Esophagus squamous epithelium (tissue), 5 donors: ENCODE data around the gene SHKBP1. TPM values are rescaled to one million over a fixed set of nuclear protein-coding genes. Genes with fewer than 3 reads are reported as not detected.

ENCODE experiments used
- DNase-seq: peaks from one replicate; lab custom pipeline; 2025; lab: John Stamatoyannopoulos, UW
- H3K27ac ChIP-seq, 4 donors: fragments of 200-600 bp; sonication (generic); one replicate each; pipeline ENCODE4 v1.5.1; 2016 to 2019; ENCODE audit warnings: mild to moderate bottlenecking in 1 of 4
- H3K27me3 ChIP-seq, 4 donors: fragments of 200-600 bp; sonication (generic); 1 replicate in 3 of 4; 2 replicates in 1 of 4; pipeline versions ENCODE4 v1.5.1 to v1.6.0; 2017 to 2021; ENCODE audit warnings: antibody characterized with exemption in 1 of 4
- H3K36me3 ChIP-seq, 3 donors: fragments of 200-600 bp; sonication (generic); one replicate each; pipeline ENCODE4 v1.5.1; 2016 to 2019
- H3K4me1 ChIP-seq, 3 donors: fragments of 200-600 bp; sonication (generic); one replicate each; pipeline ENCODE4 v1.5.1; 2017 to 2019
- H3K4me3 ChIP-seq, 4 donors: fragments of 200-600 bp; sonication (generic); 1 replicate in 3 of 4; 2 replicates in 1 of 4; pipeline ENCODE4 v1.5.1; 2016 to 2019; ENCODE audit warnings: mild to moderate bottlenecking in 2 of 4, moderate library complexity in 1 of 4
- H3K9me3 ChIP-seq, 3 donors: fragments of 200-600 bp; sonication (generic); one replicate each; pipeline ENCODE4 v1.5.1; 2016 to 2019
- CTCF ChIP-seq, 6 experiments: fragments of 450-650 bp in 4 of 6; fragments of 200-600 bp in 2 of 6; sonication (generic) in 2 of 6; IDR thresholded peaks; one replicate each; pipeline ENCODE4 v1.5.1; 2016 to 2019; ENCODE audit warnings: antibody characterized with exemption in 6 of 6, mild to moderate bottlenecking in 4 of 6, moderate library complexity in 4 of 6
- POLR2A ChIP-seq, 4 donors: fragments of 450-650 bp; IDR thresholded peaks; one replicate each; pipeline ENCODE4 v1.6.1; 2017; ENCODE audit warnings: antibody characterized with exemption in 4 of 4, mild to moderate bottlenecking in 4 of 4, moderate library complexity in 3 of 4
- WGBS, 2 donors: methylation state at CpG; one replicate each; pipeline ENCODE4 v1.1.5; 2018; 5-methylcytosine and 5-hydroxymethylcytosine counted together
- intact Hi-C: fragments of 100-400 bp; cut with DNase I; formaldehyde crosslinking; loops from one replicate; pipeline ENCODE4 v1.15.0; 2022
- total RNA-seq, 4 donors: library from RNA; depleted of rRNA; stranded (reverse); fragments of >200 nt; gene quantifications; one replicate each; pipeline ENCODE4 v1.1.0, GENCODE V29; 2016
- donor health status: DM: yes; HTN: yes; CAD: no.

Gene SHKBP1
- total RNA-seq, 4 donors from 2014 or later, result 42.3 to 77.9 (median 49.8) TPM

GRCh38 chr19:40549007-40549708, 27.5 kb upstream of the SHKBP1 start:
- H3K27ac ChIP-seq, result no peak overlapping the region
- 10 to 14% methylated on average over 14 to 18 of the region's 43 CpGs for WGBS, 2 donors
- H3K4me3 ChIP-seq, result no peak overlapping the region
- no peak for DNase-seq
- peaks cover 0 to 56% (median 0%) of the 10 kb centered on the region in 4 donors for H3K27me3 ChIP-seq
- intact Hi-C loops, result no loop called here
- no peaks in the 10 kb centered on the region for H3K9me3 ChIP-seq
- peaks cover 3 to 11% (median 6%) of the 10 kb centered on the region in 3 donors for H3K4me1 ChIP-seq
- TF ChIP-seq POLR2A (IDR thresholded peaks at IDR 0.05) (no peak), CTCF (IDR thresholded peaks at IDR 0.05) (peak in 5 of 6 experiments; percentile 12 to 50 (median 29))
- H3K36me3 ChIP-seq, result no peaks in the 10 kb centered on the region

- 67 to 72% methylated on average over 2 to 3 of the region's 4 CpGs for WGBS, 2 donors
- Histone ChIP-seq H3K36me3 (no peaks in the 10 kb centered on the region), H3K4me1 (peaks cover 3 to 14% (median 10%) of the 10 kb centered on the region in 3 donors), H3K9me3 (no peaks in the 10 kb centered on the region), H3K4me3 (no peak overlapping the region), H3K27ac (no peak overlapping the region), H3K27me3 (peaks cover 0 to 74% (median 0%) of the 10 kb centered on the region in 4 donors)
- intact Hi-C loops, result loop anchor here (5.0 kb wide), 1 partner anchor 86 kb away; no protein-coding TSS in a partner anchor
- TF ChIP-seq POLR2A (IDR thresholded peaks at IDR 0.05) (no peak), CTCF (IDR thresholded peaks at IDR 0.05) (no peak)
- no peak for DNase-seq
Observed at GRCh38 chr19:40550951-40551350, 25.7 kb upstream of the SHKBP1 start.

- intact Hi-C loops, result loop anchor here (5.0 kb wide), 1 partner anchor 84 kb away; no protein-coding TSS in a partner anchor
Observed at GRCh38 chr19:40552848-40553247, 23.8 kb upstream of the SHKBP1 start.

GRCh38 chr19:40553885-40554857, 22.5 kb upstream of the SHKBP1 start:
- H3K27ac ChIP-seq, result no peak overlapping the region
- intact Hi-C loops, result loop anchor here (5.0 kb wide), 1 partner anchor 83 kb away; no protein-coding TSS in a partner anchor
- H3K27me3 ChIP-seq, result peaks cover 0 to 68% (median 0%) of the 10 kb centered on the region in 4 donors
- peaks cover under 1 to 10% (median 7%) of the 10 kb centered on the region in 3 donors for H3K4me1 ChIP-seq
- H3K9me3 ChIP-seq, result no peaks in the 10 kb centered on the region
- no peak overlapping the region for H3K4me3 ChIP-seq
- H3K36me3 ChIP-seq, result no peaks in the 10 kb centered on the region
- 31 to 32% methylated on average over 10 to 15 of the region's 69 CpGs for WGBS, 2 donors
- no peak for DNase-seq
- TF ChIP-seq POLR2A (IDR thresholded peaks at IDR 0.05) (no peak), CTCF (IDR thresholded peaks at IDR 0.05) (no peak)

More at GRCh38 chr19:40552848-40553247, 23.8 kb upstream of the SHKBP1 start:
- Histone ChIP-seq H3K9me3 (no peaks in the 10 kb centered on the region), H3K4me1 (peaks cover 3 to 14% (median 10%) of the 10 kb centered on the region in 3 donors), H3K4me3 (no peak overlapping the region), H3K36me3 (no peaks in the 10 kb centered on the region), H3K27me3 (peaks cover 0 to 80% (median 0%) of the 10 kb centered on the region in 4 donors), H3K27ac (no peak overlapping the region)
- no peak for DNase-seq
- no peak for TF ChIP-seq CTCF (IDR thresholded peaks at IDR 0.05)
- WGBS, 2 donors, result 95 to 97% methylated on average over 3 of the region's 3 CpGs
